GM18520 (cell line): ENCODE results near the gene FMNL3.
"Not testable (repeated sequence)": the region's sequence is repeated elsewhere in the genome, so short reads cannot be mapped to it uniquely, and the experiment has no call there.

Source experiments
- ATAC-seq: cut with Tn5 transposase; IDR thresholded peaks from one replicate; pipeline ENCODE4 v1.9.1; 2021; ENCODE audit not compliant: unreplicated experiment

The FMNL3 gene

GRCh38 chr12:49610785-49611184 lies 96.4 kb downstream of the FMNL3 start:
- ATAC-seq: not testable (repeated sequence)

- ATAC-seq: no peak
Observed at GRCh38 chr12:49609875-49610154, 97.4 kb downstream of the FMNL3 start.

- no peak for ATAC-seq
Observed at GRCh38 chr12:49609059-49609874, 97.9 kb downstream of the FMNL3 start.

GRCh38 chr12:49605539-49605938 lies 101.7 kb downstream of the FMNL3 start, which contains the start of gene FAM186B:
FAM186B (minus strand) TSS chr12:49605639; CDS start chr12:49605477, 162 bp downstream.
- not testable (repeated sequence) for ATAC-seq

GRCh38 chr12:49604856-49605255 lies 102.3 kb downstream of the FMNL3 start:
- ATAC-seq: no peak

- ATAC-seq: no peak
Observed at GRCh38 chr12:49603721-49604120, 103.5 kb downstream of the FMNL3 start.

GRCh38 chr12:49599961-49600360 lies 107.2 kb downstream of the FMNL3 start:
- ATAC-seq: no peak

GRCh38 chr12:49598527-49598926 lies 108.7 kb downstream of the FMNL3 start:
- no peak for ATAC-seq

GRCh38 chr12:49588721-49589516 lies 118.3 kb downstream of the FMNL3 start:
- ATAC-seq: no peak

GRCh38 chr12:49588281-49588680 lies 118.9 kb downstream of the FMNL3 start:
- no peak for ATAC-seq

GRCh38 chr12:49587174-49587908 lies 119.9 kb downstream of the FMNL3 start:
- no peak for ATAC-seq
